Gastrocnemius medialis (tissue), 4 donors: ENCODE data around the gene DLX3. TPM values are rescaled to one million over a fixed set of nuclear protein-coding genes. Genes with fewer than 3 reads are reported as not detected.

Experiments
- ATAC-seq, 2 donors: fragments of 150-250 bp; one replicate each; pipeline ENCODE4 v1.9.1; 2016
- DNase-seq, 2 donors: peaks; one replicate each; pipeline ENCODE4 v3.0.0-alpha.2; 2019
- H3K27ac ChIP-seq, 4 donors: fragments of 200-600 bp; sonication (generic); 1 replicate in 1 of 4; 2 replicates in 3 of 4; pipeline ENCODE4 v1.5.1; 2016 to 2018; ENCODE audit warnings: mild to moderate bottlenecking in 2 of 4, moderate library complexity in 1 of 4
- H3K27me3 ChIP-seq, 3 donors: fragments of 200-600 bp; sonication (generic) in 2 of 3; 1 replicate in 1 of 3; 2 replicates in 2 of 3; pipeline versions ENCODE4 v1.5.1 to v1.6.0; 2016 to 2019; ENCODE audit warnings: mild to moderate bottlenecking in 1 of 3, moderate library complexity in 1 of 3
- H3K36me3 ChIP-seq, 2 donors: fragments of 200-600 bp; sonication (generic) in 1 of 2; one replicate each; pipeline ENCODE4 v1.5.1; 2017 to 2018
- H3K4me1 ChIP-seq, 2 donors: fragments of 200-600 bp; sonication (generic) in 1 of 2; one replicate each; pipeline ENCODE4 v1.5.1; 2016 to 2017; ENCODE audit warnings: mild to moderate bottlenecking in 2 of 2
- H3K4me3 ChIP-seq, 4 donors: fragments of 200-600 bp; sonication (generic) in 3 of 4; 1 replicate in 1 of 4; 2 replicates in 3 of 4; pipeline ENCODE4 v1.5.1; 2016 to 2019; ENCODE audit warnings: mild to moderate bottlenecking in 2 of 4
- H3K9me3 ChIP-seq, 3 donors: fragments of 200-600 bp; sonication (generic) in 2 of 3; 1 replicate in 1 of 3; 2 replicates in 2 of 3; pipeline ENCODE4 v1.5.1; 2016 to 2019
- CTCF ChIP-seq, 5 experiments: fragments of 450-650 bp in 3 of 5; fragments of 200-600 bp in 2 of 5; sonication (generic) in 2 of 5; IDR thresholded peaks in 4 of 5; conservative IDR thresholded peaks in 1 of 5; 1 replicate in 4 of 5; 2 replicates in 1 of 5; pipeline ENCODE4 v1.5.1; 2016 to 2019; ENCODE audit warnings: antibody characterized with exemption in 5 of 5, mild to moderate bottlenecking in 3 of 5, moderate library complexity in 3 of 5
- POLR2A ChIP-seq, 2 donors: fragments of 450-650 bp; IDR thresholded peaks; one replicate each; pipeline ENCODE4 v1.6.1; 2017; ENCODE audit warnings: antibody characterized with exemption in 2 of 2, mild to moderate bottlenecking in 2 of 2, moderate library complexity in 2 of 2
- in situ Hi-C, 4 donors: fragments of 200-750 bp; cut with MboI; loops; one replicate each; pipeline versions ENCODE4 v1.15.0 to v1.8.0; 2017; ENCODE audit warnings: low sequenced_read_pairs in 4 of 4
- intact Hi-C: fragments of 100-400 bp; cut with DNase I; formaldehyde crosslinking; loops from one replicate; pipeline ENCODE4 v1.15.1; 2023; ENCODE audit warnings: low total_unique reads
- total RNA-seq, 4 donors: library from RNA; depleted of rRNA; stranded (reverse); fragments of >200 nt; gene quantifications; one replicate each; pipeline versions ENCODE4 v1.1.0 to v1.2.3, GENCODE V29; 2016

The DLX3 gene
- total RNA-seq, 4 donors from 2014 or later: not detected

GRCh38 chr17:49971199-49971847 lies 23.7 kb downstream of the DLX3 start:
- H3K9me3 ChIP-seq: no peaks in the 10 kb centered on the region
- H3K4me3 ChIP-seq: no peak overlapping the region
- H3K4me1 ChIP-seq: peaks cover 0 to 22% of the 10 kb centered on the region in 2 donors
- peaks cover 79 to 89% (median 89%) of the 10 kb centered on the region in 3 donors for H3K27me3 ChIP-seq
- no peaks in the 10 kb centered on the region for H3K36me3 ChIP-seq
- intact Hi-C loops (no loop called here), in situ Hi-C loops (no loop called here)
- ATAC-seq (no peak), DNase-seq (no peak)
- no peak overlapping the region for H3K27ac ChIP-seq
- TF ChIP-seq POLR2A (IDR thresholded peaks at IDR 0.05) (no peak), CTCF (IDR thresholded peaks at IDR 0.05 in 4 of 5, conservative IDR thresholded peaks at IDR 0.05 in 1 of 5) (no peak)

- no peak overlapping the region for H3K4me3 ChIP-seq
- no peak overlapping the region for H3K27ac ChIP-seq
- TF ChIP-seq CTCF (IDR thresholded peaks at IDR 0.05 in 4 of 5, conservative IDR thresholded peaks at IDR 0.05 in 1 of 5) (no peak), POLR2A (IDR thresholded peaks at IDR 0.05) (no peak)
- intact Hi-C loops: no loop called here
- peaks cover 87 to 97% (median 92%) of the 10 kb centered on the region in 3 donors for H3K27me3 ChIP-seq
- ATAC-seq (no peak), DNase-seq (no peak)
- H3K4me1 ChIP-seq: peaks cover 0 to 22% of the 10 kb centered on the region in 2 donors
- in situ Hi-C loops: no loop called here
- H3K9me3 ChIP-seq: no peaks in the 10 kb centered on the region
- H3K36me3 ChIP-seq: no peaks in the 10 kb centered on the region
Measured at GRCh38 chr17:49970498-49970897, 24.5 kb downstream of the DLX3 start.

- TF ChIP-seq CTCF (IDR thresholded peaks at IDR 0.05 in 4 of 5, conservative IDR thresholded peaks at IDR 0.05 in 1 of 5) (no peak), POLR2A (IDR thresholded peaks at IDR 0.05) (no peak)
- intact Hi-C loops: no loop called here
- no peak for ATAC-seq
- in situ Hi-C loops: no loop called here
- Histone ChIP-seq H3K27me3 (peaks cover 92 to 99% (median 93%) of the 10 kb centered on the region in 3 donors), H3K36me3 (no peaks in the 10 kb centered on the region), H3K4me3 (peak overlapping the region in 2 of 4 donors; percentile 40 to 70), H3K9me3 (no peaks in the 10 kb centered on the region), H3K4me1 (peaks cover 0 to 23% of the 10 kb centered on the region in 2 donors), H3K27ac (no peak overlapping the region)
- no peak for DNase-seq
Measured at GRCh38 chr17:49969795-49970389, 25.1 kb downstream of the DLX3 start.

GRCh38 chr17:49969134-49969759 lies 25.8 kb downstream of the DLX3 start, which contains the start of gene DLX4:
Gene DLX4 (plus strand): TSS chr17:49969190. CDS start chr17:49969469, 279 bp downstream.
- in situ Hi-C loops: no loop called here
- DNase-seq: no peak
- H3K4me3 ChIP-seq: peak within 1 kb of the TSS; percentile 24 to 70 (median 40)
- TF ChIP-seq CTCF (IDR thresholded peaks at IDR 0.05 in 4 of 5, conservative IDR thresholded peaks at IDR 0.05 in 1 of 5): no peak
- TF ChIP-seq POLR2A (IDR thresholded peaks at IDR 0.05): no peak
- intact Hi-C loops: no loop called here
- no peaks in the 10 kb centered on the region for H3K36me3 ChIP-seq
- H3K27ac ChIP-seq: no peak within 1 kb of the TSS
- peaks cover 0 to 29% of the 10 kb centered on the region in 2 donors for H3K4me1 ChIP-seq
- no peaks in the 10 kb centered on the region for H3K9me3 ChIP-seq
- peaks cover 98 to 99% (median 98%) of the 10 kb centered on the region in 3 donors for H3K27me3 ChIP-seq
- ATAC-seq: no peak
